ENCODE data around the gene CNTF. TPM values are rescaled to one million over a fixed set of nuclear protein-coding genes. Genes with fewer than 3 reads are reported as not detected.

Gene CNTF
- polyA plus RNA-seq, 4 donors = 0.63 to 0.78 TPM; not detected in 2

GRCh38 chr11:58641341-58641740, 18.9 kb downstream of the CNTF start:
- H3K36me3 ChIP-seq (ENCODE audit: control insufficient read depth in 3 of 3, insufficient read depth in 2 of 3, low read depth in 1 of 3, low read length in 3 of 3) = no peaks in the 10 kb centered on the region
- H3K4me3 ChIP-seq (ENCODE audit: low read depth in 1 of 3, low read length in 3 of 3) = no peak overlapping the region
- DNase-seq (peak; percentile 71 to 74), FAIRE-seq (no peak)
- peaks cover 0 to 19% (median 0%) of the 10 kb centered on the region in 3 donors for H3K4me1 ChIP-seq (ENCODE audit: control insufficient read depth in 3 of 3, insufficient read depth in 2 of 3, low read depth in 1 of 3, low read length in 2 of 3)
- 16 to 65% (median 36%) methylated on average over 3 of the region's 3 CpGs for WGBS, 3 donors
- H3K9me3 ChIP-seq (ENCODE audit: control insufficient read depth in 2 of 2, insufficient read depth in 1 of 2, low read depth in 1 of 2, low read length in 1 of 2) = peaks cover 0 to 8% of the 10 kb centered on the region in 2 donors
- H3K27ac ChIP-seq (ENCODE audit: low read depth in 1 of 3, low read length in 2 of 3) = peak overlapping the region in 1 of 3 donors; percentile 46
- H3K27me3 ChIP-seq (ENCODE audit: control insufficient read depth in 3 of 3, insufficient read depth in 3 of 3, low read length in 3 of 3) = no peaks in the 10 kb centered on the region

- DNase-seq (peak in 1 of 2 donors; percentile 55), FAIRE-seq (no peak)
Measured at GRCh38 chr11:58641803-58642581, 19.5 kb downstream of the CNTF start.

GRCh38 chr11:58645854-58646253, 23.4 kb downstream of the CNTF start:
- Histone ChIP-seq H3K27me3 (ENCODE audit: control insufficient read depth in 3 of 3, insufficient read depth in 3 of 3, low read length in 3 of 3) (no peaks in the 10 kb centered on the region), H3K9me3 (ENCODE audit: control insufficient read depth in 2 of 2, insufficient read depth in 1 of 2, low read depth in 1 of 2, low read length in 1 of 2) (peaks cover 0 to 8% of the 10 kb centered on the region in 2 donors), H3K27ac (ENCODE audit: low read depth in 1 of 3, low read length in 2 of 3) (no peak overlapping the region), H3K4me1 (ENCODE audit: control insufficient read depth in 3 of 3, insufficient read depth in 2 of 3, low read depth in 1 of 3, low read length in 2 of 3) (peaks cover 0 to 15% (median 0%) of the 10 kb centered on the region in 3 donors), H3K36me3 (ENCODE audit: control insufficient read depth in 3 of 3, insufficient read depth in 2 of 3, low read depth in 1 of 3, low read length in 3 of 3) (no peaks in the 10 kb centered on the region), H3K4me3 (ENCODE audit: low read depth in 1 of 3, low read length in 3 of 3) (no peak overlapping the region)
- no peak for FAIRE-seq
- no peak for DNase-seq

More at GRCh38 chr11:58641803-58642581, 19.5 kb downstream of the CNTF start:
- Histone ChIP-seq H3K9me3 (ENCODE audit: control insufficient read depth in 2 of 2, insufficient read depth in 1 of 2, low read depth in 1 of 2, low read length in 1 of 2) (peaks cover 0 to 8% of the 10 kb centered on the region in 2 donors), H3K36me3 (ENCODE audit: control insufficient read depth in 3 of 3, insufficient read depth in 2 of 3, low read depth in 1 of 3, low read length in 3 of 3) (no peaks in the 10 kb centered on the region), H3K4me3 (ENCODE audit: low read depth in 1 of 3, low read length in 3 of 3) (no peak overlapping the region), H3K4me1 (ENCODE audit: control insufficient read depth in 3 of 3, insufficient read depth in 2 of 3, low read depth in 1 of 3, low read length in 2 of 3) (peaks cover 0 to 19% (median 0%) of the 10 kb centered on the region in 3 donors), H3K27ac (ENCODE audit: low read depth in 1 of 3, low read length in 2 of 3) (peak overlapping the region in 1 of 3 donors; percentile 46), H3K27me3 (ENCODE audit: control insufficient read depth in 3 of 3, insufficient read depth in 3 of 3, low read length in 3 of 3) (no peaks in the 10 kb centered on the region)
- 27 to 56% (median 38%) methylated on average over 7 of the region's 7 CpGs for WGBS, 3 donors

GRCh38 chr11:58647141-58647699, 24.8 kb downstream of the CNTF start:
- Histone ChIP-seq H3K36me3 (ENCODE audit: control insufficient read depth in 3 of 3, insufficient read depth in 2 of 3, low read depth in 1 of 3, low read length in 3 of 3) (no peaks in the 10 kb centered on the region), H3K27me3 (ENCODE audit: control insufficient read depth in 3 of 3, insufficient read depth in 3 of 3, low read length in 3 of 3) (no peaks in the 10 kb centered on the region), H3K9me3 (ENCODE audit: control insufficient read depth in 2 of 2, insufficient read depth in 1 of 2, low read depth in 1 of 2, low read length in 1 of 2) (peaks cover 0 to 8% of the 10 kb centered on the region in 2 donors), H3K27ac (ENCODE audit: low read depth in 1 of 3, low read length in 2 of 3) (no peak overlapping the region), H3K4me1 (ENCODE audit: control insufficient read depth in 3 of 3, insufficient read depth in 2 of 3, low read depth in 1 of 3, low read length in 2 of 3) (peaks cover 0 to 9% (median 0%) of the 10 kb centered on the region in 3 donors), H3K4me3 (ENCODE audit: low read depth in 1 of 3, low read length in 3 of 3) (no peak overlapping the region)
- WGBS, 3 donors = 70 to 93% (median 80%) methylated on average over 2 of the region's 2 CpGs
- no peak for DNase-seq
- FAIRE-seq = no peak

GRCh38 chr11:58647866-58648265, 25.4 kb downstream of the CNTF start:
- peaks cover 0 to 2% (median 0%) of the 10 kb centered on the region in 3 donors for H3K4me1 ChIP-seq (ENCODE audit: control insufficient read depth in 3 of 3, insufficient read depth in 2 of 3, low read depth in 1 of 3, low read length in 2 of 3)
- H3K36me3 ChIP-seq (ENCODE audit: control insufficient read depth in 3 of 3, insufficient read depth in 2 of 3, low read depth in 1 of 3, low read length in 3 of 3) = no peaks in the 10 kb centered on the region
- peaks cover 0 to 8% of the 10 kb centered on the region in 2 donors for H3K9me3 ChIP-seq (ENCODE audit: control insufficient read depth in 2 of 2, insufficient read depth in 1 of 2, low read depth in 1 of 2, low read length in 1 of 2)
- no peak overlapping the region for H3K27ac ChIP-seq (ENCODE audit: low read depth in 1 of 3, low read length in 2 of 3)
- FAIRE-seq (no peak), DNase-seq (no peak)
- H3K27me3 ChIP-seq (ENCODE audit: control insufficient read depth in 3 of 3, insufficient read depth in 3 of 3, low read length in 3 of 3) = no peaks in the 10 kb centered on the region
- H3K4me3 ChIP-seq (ENCODE audit: low read depth in 1 of 3, low read length in 3 of 3) = no peak overlapping the region
- 37 to 85% (median 57%) methylated on average over 1 of the region's 1 CpG for WGBS, 3 donors

- Histone ChIP-seq H3K9me3 (ENCODE audit: control insufficient read depth in 2 of 2, insufficient read depth in 1 of 2, low read depth in 1 of 2, low read length in 1 of 2) (peaks cover 0 to 8% of the 10 kb centered on the region in 2 donors), H3K4me3 (ENCODE audit: low read depth in 1 of 3, low read length in 3 of 3) (no peak overlapping the region), H3K27ac (ENCODE audit: low read depth in 1 of 3, low read length in 2 of 3) (no peak overlapping the region), H3K27me3 (ENCODE audit: control insufficient read depth in 3 of 3, insufficient read depth in 3 of 3, low read length in 3 of 3) (no peaks in the 10 kb centered on the region), H3K36me3 (ENCODE audit: control insufficient read depth in 3 of 3, insufficient read depth in 2 of 3, low read depth in 1 of 3, low read length in 3 of 3) (no peaks in the 10 kb centered on the region), H3K4me1 (ENCODE audit: control insufficient read depth in 3 of 3, insufficient read depth in 2 of 3, low read depth in 1 of 3, low read length in 2 of 3) (no peaks in the 10 kb centered on the region)
- DNase-seq (no peak), FAIRE-seq (no peak)
Measured at GRCh38 chr11:58649623-58650022, 27.2 kb downstream of the CNTF start.

- no peak overlapping the region for H3K27ac ChIP-seq (ENCODE audit: low read depth in 1 of 3, low read length in 2 of 3)
- DNase-seq = no peak
- WGBS, 3 donors = 78 to 100% (median 93%) methylated on average over 1 of the region's 1 CpG
- H3K4me3 ChIP-seq (ENCODE audit: low read depth in 1 of 3, low read length in 3 of 3) = no peak overlapping the region
- H3K27me3 ChIP-seq (ENCODE audit: control insufficient read depth in 3 of 3, insufficient read depth in 3 of 3, low read length in 3 of 3) = no peaks in the 10 kb centered on the region
- H3K9me3 ChIP-seq (ENCODE audit: control insufficient read depth in 2 of 2, insufficient read depth in 1 of 2, low read depth in 1 of 2, low read length in 1 of 2) = peaks cover 0 to 5% of the 10 kb centered on the region in 2 donors
- H3K4me1 ChIP-seq (ENCODE audit: control insufficient read depth in 3 of 3, insufficient read depth in 2 of 3, low read depth in 1 of 3, low read length in 2 of 3) = no peaks in the 10 kb centered on the region
- no peaks in the 10 kb centered on the region for H3K36me3 ChIP-seq (ENCODE audit: control insufficient read depth in 3 of 3, insufficient read depth in 2 of 3, low read depth in 1 of 3, low read length in 3 of 3)
- no peak for FAIRE-seq
Measured at GRCh38 chr11:58650496-58650895, 28.0 kb downstream of the CNTF start.

GRCh38 chr11:58652726-58653280, 30.3 kb downstream of the CNTF start:
- Histone ChIP-seq H3K27me3 (ENCODE audit: control insufficient read depth in 3 of 3, insufficient read depth in 3 of 3, low read length in 3 of 3) (no peaks in the 10 kb centered on the region), H3K9me3 (ENCODE audit: control insufficient read depth in 2 of 2, insufficient read depth in 1 of 2, low read depth in 1 of 2, low read length in 1 of 2) (no peaks in the 10 kb centered on the region), H3K4me3 (ENCODE audit: low read depth in 1 of 3, low read length in 3 of 3) (no peak overlapping the region), H3K4me1 (ENCODE audit: control insufficient read depth in 3 of 3, insufficient read depth in 2 of 3, low read depth in 1 of 3, low read length in 2 of 3) (no peaks in the 10 kb centered on the region), H3K36me3 (ENCODE audit: control insufficient read depth in 3 of 3, insufficient read depth in 2 of 3, low read depth in 1 of 3, low read length in 3 of 3) (no peaks in the 10 kb centered on the region), H3K27ac (ENCODE audit: low read depth in 1 of 3, low read length in 2 of 3) (no peak overlapping the region)
- FAIRE-seq (no peak), DNase-seq (no peak)
- WGBS, 3 donors = 44 to 74% (median 70%) methylated on average over 2 of the region's 2 CpGs
